Chondrocyte (in vitro differentiated cells): ENCODE data around the gene TLK2. TPM values are rescaled to one million over a fixed set of nuclear protein-coding genes. Genes with fewer than 3 reads are reported as not detected.
A peak's percentile ranks its signal among the peaks of the same experiment; 100 is the strongest.

Experiments used
- DNase-seq: peaks from one replicate; pipeline ENCODE4 v3.0.0; 2021; ENCODE audit warnings: mixed read lengths, low spot score
- H3K27ac Mint-ChIP-seq: one replicate; pipeline ENCODE4 v1.8.0; 2021; ENCODE audit warnings: mild to moderate bottlenecking, moderate library complexity, mixed read lengths; ENCODE audit not compliant: unreplicated experiment
- H3K27me3 Mint-ChIP-seq: 2 replicates; pipeline ENCODE4 v1.8.0; 2021; ENCODE audit warnings: low read depth, mixed read lengths
- H3K36me3 Mint-ChIP-seq: 2 replicates; pipeline ENCODE4 v1.8.0; 2021; ENCODE audit warnings: low read depth, mixed read lengths
- H3K4me1 Mint-ChIP-seq: 2 replicates; pipeline ENCODE4 v1.8.0; 2021; ENCODE audit warnings: low read depth, mild to moderate bottlenecking, mixed read lengths
- H3K4me3 Mint-ChIP-seq: one replicate; pipeline ENCODE4 v1.8.0; 2021; ENCODE audit warnings: mild to moderate bottlenecking, moderate library complexity, mixed read lengths; ENCODE audit not compliant: unreplicated experiment
- H3K9me3 Mint-ChIP-seq: 2 replicates; pipeline ENCODE4 v1.8.0; 2021; ENCODE audit warnings: low read depth, mixed read lengths
- total RNA-seq: library from RNA; stranded (reverse); gene quantifications from 3 replicates; pipeline ENCODE4 v1.2.1, GENCODE V29; 2021
- TF ChIP-seq, protein P1 (sequence below): fragments of 200-600 bp; sonication (generic); IDR thresholded peaks from 2 replicates; pipeline ENCODE4 v1.5.0; 2021; ENCODE audit warnings: antibody characterized with exemption, mild to moderate bottlenecking, moderate library complexity

Gene TLK2
- total RNA-seq, 1 donor from 2014 or later: 35.5 TPM

DNA sequence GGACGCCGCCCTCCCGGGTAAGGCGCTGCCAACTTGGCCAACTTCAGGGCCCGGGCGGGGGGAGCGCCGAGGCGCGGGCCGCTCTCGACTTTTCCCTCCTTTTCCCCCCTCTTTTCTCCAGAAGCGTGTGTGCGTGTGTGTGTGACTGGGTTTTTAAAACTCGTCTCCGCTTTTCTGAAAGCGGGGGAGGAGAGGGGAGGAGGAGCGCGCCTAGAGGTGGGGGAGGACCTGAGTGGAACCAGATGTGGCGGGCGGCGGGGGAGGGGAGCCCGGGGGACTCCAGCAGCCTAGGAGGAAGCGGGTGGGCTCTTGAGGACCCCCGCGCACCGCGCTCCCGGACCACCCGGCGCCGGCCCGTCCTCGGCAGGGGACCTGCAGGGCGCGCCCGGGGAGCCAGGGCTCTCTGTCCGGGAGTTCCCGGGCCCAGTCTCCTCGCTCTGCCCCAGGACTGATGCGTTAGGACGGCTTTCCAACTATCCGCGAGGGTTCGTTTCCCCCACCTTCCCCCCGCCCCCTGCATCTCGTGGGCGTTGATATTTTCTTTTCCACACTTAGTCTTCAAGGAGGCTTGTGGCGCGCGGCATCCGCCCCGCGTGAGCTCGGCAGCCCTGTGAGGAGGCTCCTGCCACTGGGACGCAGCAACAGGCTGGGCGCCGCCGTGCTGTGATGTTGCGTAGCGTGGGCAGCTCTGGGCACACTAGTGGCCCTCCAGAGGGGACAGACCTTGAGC, 149.4 kb downstream of the TLK2 start:
- peaks cover 7% of the 10 kb centered on the region for H3K36me3 Mint-ChIP-seq
- H3K4me1 Mint-ChIP-seq: peaks cover 50% of the 10 kb centered on the region
- TF ChIP-seq, protein P1, sequence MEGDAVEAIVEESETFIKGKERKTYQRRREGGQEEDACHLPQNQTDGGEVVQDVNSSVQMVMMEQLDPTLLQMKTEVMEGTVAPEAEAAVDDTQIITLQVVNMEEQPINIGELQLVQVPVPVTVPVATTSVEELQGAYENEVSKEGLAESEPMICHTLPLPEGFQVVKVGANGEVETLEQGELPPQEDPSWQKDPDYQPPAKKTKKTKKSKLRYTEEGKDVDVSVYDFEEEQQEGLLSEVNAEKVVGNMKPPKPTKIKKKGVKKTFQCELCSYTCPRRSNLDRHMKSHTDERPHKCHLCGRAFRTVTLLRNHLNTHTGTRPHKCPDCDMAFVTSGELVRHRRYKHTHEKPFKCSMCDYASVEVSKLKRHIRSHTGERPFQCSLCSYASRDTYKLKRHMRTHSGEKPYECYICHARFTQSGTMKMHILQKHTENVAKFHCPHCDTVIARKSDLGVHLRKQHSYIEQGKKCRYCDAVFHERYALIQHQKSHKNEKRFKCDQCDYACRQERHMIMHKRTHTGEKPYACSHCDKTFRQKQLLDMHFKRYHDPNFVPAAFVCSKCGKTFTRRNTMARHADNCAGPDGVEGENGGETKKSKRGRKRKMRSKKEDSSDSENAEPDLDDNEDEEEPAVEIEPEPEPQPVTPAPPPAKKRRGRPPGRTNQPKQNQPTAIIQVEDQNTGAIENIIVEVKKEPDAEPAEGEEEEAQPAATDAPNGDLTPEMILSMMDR: peak; percentile 4
- no peaks in the 10 kb centered on the region for H3K9me3 Mint-ChIP-seq
- peak overlapping the region; percentile 99 for H3K27ac Mint-ChIP-seq
- peak overlapping the region; percentile 99 for H3K4me3 Mint-ChIP-seq
- DNase-seq: no peak
- no peaks in the 10 kb centered on the region for H3K27me3 Mint-ChIP-seq

DNA sequence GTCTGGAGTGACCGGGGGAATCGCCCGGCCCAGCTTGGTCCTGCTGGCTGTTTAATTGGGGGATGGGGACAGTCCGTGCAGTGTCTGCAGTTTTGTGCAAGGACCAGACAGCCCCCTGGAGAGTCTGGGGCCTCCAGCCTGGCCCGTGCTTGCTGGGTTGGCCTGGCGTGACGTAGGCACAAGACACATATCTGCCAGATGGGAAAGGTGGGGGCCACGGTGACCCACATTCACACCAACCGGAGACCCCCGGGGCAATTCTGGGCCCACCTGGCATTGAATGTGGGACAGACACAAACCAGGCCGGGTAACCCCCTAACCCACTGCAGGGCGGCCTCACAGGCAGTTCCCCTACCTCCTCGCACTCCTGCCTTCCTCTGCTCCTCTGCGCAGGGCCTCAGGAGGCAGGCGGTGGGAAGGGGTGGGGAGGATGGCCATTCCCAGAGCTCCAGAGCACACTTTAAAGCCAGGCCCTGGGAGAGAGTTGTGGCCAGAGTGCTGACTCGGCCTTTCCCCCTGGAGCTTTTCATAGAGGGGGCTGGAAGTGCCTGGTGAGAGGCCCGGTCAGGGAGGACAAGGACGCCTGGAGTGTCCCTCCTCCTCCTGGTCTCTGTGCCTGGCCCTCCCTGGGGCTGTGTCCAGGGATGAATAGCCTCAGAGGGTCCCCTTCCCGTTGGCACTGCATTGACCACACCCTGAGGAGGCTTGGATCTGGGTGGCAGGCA, 150.4 kb downstream of the TLK2 start:
- H3K9me3 Mint-ChIP-seq: no peaks in the 10 kb centered on the region
- H3K27me3 Mint-ChIP-seq: no peaks in the 10 kb centered on the region
- H3K27ac Mint-ChIP-seq: peak overlapping the region; percentile 99
- TF ChIP-seq, protein P1: no peak
- peak; percentile 95 for DNase-seq
- H3K36me3 Mint-ChIP-seq: peaks cover 7% of the 10 kb centered on the region
- H3K4me3 Mint-ChIP-seq: peak overlapping the region; percentile 99
- peaks cover 59% of the 10 kb centered on the region for H3K4me1 Mint-ChIP-seq

DNA sequence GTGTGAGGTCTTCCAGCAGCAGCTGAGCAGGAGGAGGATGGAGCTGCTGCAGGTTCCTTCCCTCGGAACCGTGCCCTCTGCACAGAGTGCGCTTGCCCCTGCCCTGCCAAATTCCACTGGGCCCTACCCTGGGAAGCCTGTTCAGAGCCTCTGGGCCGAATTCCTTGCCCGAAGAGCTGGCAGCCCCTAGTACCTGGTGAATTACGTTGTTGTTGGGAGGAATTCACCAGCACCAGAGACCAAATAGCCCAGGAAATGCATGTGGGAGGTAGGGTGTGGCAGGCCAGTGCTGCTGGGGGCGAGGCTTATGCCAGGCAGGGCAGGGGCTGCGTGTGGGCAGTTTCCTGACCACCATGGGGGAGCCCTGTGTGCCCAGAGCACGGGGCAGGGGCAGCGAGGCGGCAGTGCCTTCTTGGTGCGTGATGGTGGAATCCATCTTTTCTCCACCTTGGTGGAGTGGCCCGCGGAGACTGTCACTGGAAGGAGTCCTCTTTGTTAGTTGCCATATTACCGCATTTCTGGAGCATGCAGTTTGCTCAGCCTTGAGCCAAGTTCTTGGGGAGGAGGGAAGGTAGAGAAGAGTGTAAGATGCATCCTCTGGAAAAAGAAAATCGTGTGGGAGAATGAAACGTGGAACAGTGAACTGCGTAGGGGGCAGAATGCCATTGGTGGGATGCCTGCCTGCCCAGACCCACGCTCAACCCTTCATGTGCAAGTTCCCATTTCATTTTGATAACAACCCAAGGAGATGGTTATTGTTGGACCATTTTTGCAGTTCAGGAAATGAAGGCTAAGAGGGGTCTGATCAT, 151.1 kb downstream of the TLK2 start:
- Mint-ChIP-seq H3K36me3 (peaks cover 5% of the 10 kb centered on the region), H3K9me3 (no peaks in the 10 kb centered on the region), H3K27me3 (no peaks in the 10 kb centered on the region), H3K4me1 (peaks cover 67% of the 10 kb centered on the region), H3K4me3 (peak overlapping the region; percentile 99), H3K27ac (peak overlapping the region; percentile 99)
- no peak for DNase-seq
- TF ChIP-seq, protein P1: no peak

DNA sequence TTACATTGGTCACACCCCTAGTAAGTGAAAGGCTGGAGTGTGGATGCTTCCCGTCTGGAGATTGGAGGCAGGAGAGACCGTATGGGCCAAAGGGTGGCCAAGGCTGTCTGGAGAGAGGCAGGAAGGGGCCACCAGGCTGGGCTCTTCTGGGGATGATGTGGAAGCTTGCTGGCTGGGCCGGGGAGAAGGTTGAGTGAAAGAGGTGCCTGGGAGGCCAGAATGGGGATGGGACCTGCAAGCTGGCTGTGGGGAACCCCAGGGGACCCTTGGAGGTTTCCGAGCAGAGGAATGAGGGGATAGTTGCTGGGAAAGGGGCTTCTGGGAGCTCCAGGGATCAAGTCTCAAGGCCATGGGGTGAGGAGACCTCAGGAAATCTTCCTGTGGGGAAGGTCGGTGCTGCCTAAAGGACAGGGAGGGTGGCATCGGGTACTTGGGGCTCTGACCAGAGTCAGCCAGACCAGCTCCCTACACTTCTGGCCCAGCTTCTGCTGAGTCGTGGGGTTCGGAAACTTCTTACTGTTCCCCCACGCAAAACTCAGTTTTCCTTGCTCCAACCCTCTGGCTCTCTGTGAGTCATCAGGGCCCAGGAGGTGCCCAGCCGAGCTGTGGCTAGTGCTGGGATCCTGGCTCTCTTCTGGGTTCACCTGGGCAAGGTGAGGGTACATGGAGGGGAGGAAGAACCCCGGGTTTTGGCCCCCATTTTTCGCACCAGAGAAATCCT, 151.9 kb downstream of the TLK2 start:
- peaks cover 9% of the 10 kb centered on the region for H3K36me3 Mint-ChIP-seq
- peak overlapping the region; percentile 99 for H3K27ac Mint-ChIP-seq
- no peak for DNase-seq
- TF ChIP-seq, protein P1: no peak
- no peaks in the 10 kb centered on the region for H3K9me3 Mint-ChIP-seq
- no peaks in the 10 kb centered on the region for H3K27me3 Mint-ChIP-seq
- peaks cover 73% of the 10 kb centered on the region for H3K4me1 Mint-ChIP-seq
- H3K4me3 Mint-ChIP-seq: peak overlapping the region; percentile 99
